DOHH2 (cell line): Measurements from ENCODE around the gene C12orf42.

Experiments
- H3F3A ChIP-seq: fragments of 200-600 bp; sonication (generic), shearing (Covaris generic); 2 replicates; pipeline ENCODE4 v1.6.0; 2016; ENCODE audit warnings: antibody characterized with exemption, mild to moderate bottlenecking; ENCODE audit not compliant: control insufficient read depth, insufficient read depth
- H3K27ac ChIP-seq: fragments of 200-600 bp; sonication (generic); 2 replicates; pipeline ENCODE4 v1.5.1; 2014; ENCODE audit warnings: low read depth, mild to moderate bottlenecking, low read length, moderate library complexity
- H3K27me3 ChIP-seq: fragments of 200-600 bp; sonication (generic); 2 replicates; pipeline ENCODE4 v1.6.1; 2014; ENCODE audit warnings: mild to moderate bottlenecking, low read length, mixed read lengths; ENCODE audit not compliant: control insufficient read depth
- H3K36me3 ChIP-seq: fragments of 200-600 bp; sonication (generic); 2 replicates; pipeline ENCODE4 v1.6.1; 2014; ENCODE audit warnings: mild to moderate bottlenecking, low read length, moderate library complexity, mixed read lengths; ENCODE audit not compliant: control insufficient read depth
- H3K4me1 ChIP-seq: fragments of 200-600 bp; sonication (generic); 2 replicates; pipeline ENCODE4 v1.6.1; 2014; ENCODE audit warnings: mild to moderate bottlenecking, low read length, mixed read lengths; ENCODE audit not compliant: control insufficient read depth
- H3K4me2 ChIP-seq: fragments of 200-600 bp; sonication (generic); 2 replicates; pipeline ENCODE4 v1.6.0; 2014; ENCODE audit warnings: mild to moderate bottlenecking, low read length, moderate library complexity
- H3K4me3 ChIP-seq: fragments of 200-600 bp; sonication (generic); 2 replicates; pipeline ENCODE4 v1.5.1; 2014; ENCODE audit warnings: mild to moderate bottlenecking, low read length, mixed read lengths
- H3K79me2 ChIP-seq: fragments of 200-600 bp; sonication (generic); 2 replicates; pipeline ENCODE4 v1.6.1; 2014; ENCODE audit warnings: mild to moderate bottlenecking, low read length, mixed read lengths; ENCODE audit not compliant: control insufficient read depth
- H3K9me2 ChIP-seq: fragments of 200-600 bp; sonication (generic); replicated peaks from 2 replicates; pipeline ENCODE4 v1.6.1; 2014; ENCODE audit warnings: mild to moderate bottlenecking, low read length, mixed read lengths; ENCODE audit not compliant: control insufficient read depth
- H3K9me3 ChIP-seq: fragments of 200-600 bp; sonication (generic); 2 replicates; pipeline ENCODE4 v1.6.1; 2014; ENCODE audit warnings: antibody characterized with exemption, low read length, mixed read lengths; ENCODE audit not compliant: control insufficient read depth, insufficient read depth
- H4K20me1 ChIP-seq: fragments of 200-600 bp; sonication (generic); 2 replicates; pipeline ENCODE4 v1.6.0; 2014; ENCODE audit warnings: low read depth, mild to moderate bottlenecking, antibody characterized with exemption, low read length, moderate library complexity; ENCODE audit not compliant: control insufficient read depth, insufficient read depth
- CTCF ChIP-seq: fragments of 200-600 bp; sonication (generic); IDR thresholded peaks from one replicate; pipeline ENCODE4 v1.5.1; 2014; ENCODE audit warnings: antibody characterized with exemption, mild to moderate bottlenecking, low read depth, low read length; ENCODE audit not compliant: poor library complexity, severe bottlenecking
- EZH2phosphoT487 ChIP-seq: fragments of 200-600 bp; sonication (generic); IDR thresholded peaks from 2 replicates; pipeline ENCODE4 v1.6.1; 2017; ENCODE audit warnings: borderline replicate concordance, mild to moderate bottlenecking, antibody characterized with exemption, low read length, moderate library complexity, mixed read lengths

Gene C12orf42

GRCh38 chr12:103503546-103504480, 8.0 kb upstream of the C12orf42 start:
- H4K20me1 ChIP-seq = no peaks in the 10 kb centered on the region
- peak; percentile 80 for TF ChIP-seq CTCF
- TF ChIP-seq EZH2phosphoT487 = no peak
- no peaks in the 10 kb centered on the region for H3K36me3 ChIP-seq
- no peak overlapping the region for H3K27ac ChIP-seq
- H3F3A ChIP-seq = no peaks in the 10 kb centered on the region
- no peaks in the 10 kb centered on the region for H3K4me1 ChIP-seq
- no peaks in the 10 kb centered on the region for H3K9me3 ChIP-seq
- H3K27me3 ChIP-seq = no peaks in the 10 kb centered on the region
- no peaks in the 10 kb centered on the region for H3K79me2 ChIP-seq
- no peak overlapping the region for H3K4me2 ChIP-seq
- no peak overlapping the region for H3K4me3 ChIP-seq
- no peaks in the 10 kb centered on the region for H3K9me2 ChIP-seq

GRCh38 chr12:103501447-103501846, 5.7 kb upstream of the C12orf42 start:
- Histone ChIP-seq H3K36me3 (no peaks in the 10 kb centered on the region), H4K20me1 (no peaks in the 10 kb centered on the region), H3K4me3 (no peak overlapping the region), H3K27me3 (no peaks in the 10 kb centered on the region), H3K4me2 (no peak overlapping the region), H3K9me2 (no peaks in the 10 kb centered on the region), H3K27ac (no peak overlapping the region), H3K4me1 (no peaks in the 10 kb centered on the region), H3F3A (no peaks in the 10 kb centered on the region), H3K9me3 (no peaks in the 10 kb centered on the region), H3K79me2 (no peaks in the 10 kb centered on the region)
- no peak for TF ChIP-seq CTCF
- TF ChIP-seq EZH2phosphoT487 = no peak

- no peak overlapping the region for H3K4me2 ChIP-seq
These were observed 3.8 kb upstream of the C12orf42 start for GRCh38 chr12:103499571-103499970.

More at GRCh38 chr12:103499571-103499970, 3.8 kb upstream of the C12orf42 start:
- H4K20me1 ChIP-seq = no peaks in the 10 kb centered on the region
- no peak for TF ChIP-seq EZH2phosphoT487
- TF ChIP-seq CTCF = no peak
- no peak overlapping the region for H3K27ac ChIP-seq
- H3K79me2 ChIP-seq = no peaks in the 10 kb centered on the region
- H3F3A ChIP-seq = no peaks in the 10 kb centered on the region
- H3K9me2 ChIP-seq = no peaks in the 10 kb centered on the region
- H3K27me3 ChIP-seq = no peaks in the 10 kb centered on the region
- H3K4me1 ChIP-seq = no peaks in the 10 kb centered on the region
- no peak overlapping the region for H3K4me3 ChIP-seq
- H3K9me3 ChIP-seq = no peaks in the 10 kb centered on the region
- no peaks in the 10 kb centered on the region for H3K36me3 ChIP-seq
